Neural progenitor cell (in vitro differentiated cells): ENCODE data around the gene CNTNAP2.

ENCODE experiments used
- EZH2 ChIP-seq: fragments of 200-600 bp; sonication (generic); IDR thresholded peaks from 2 replicates; pipeline ENCODE4 v1.6.1; 2017; ENCODE audit warnings: antibody characterized with exemption, mild to moderate bottlenecking, moderate library complexity
- TF ChIP-seq, protein P1 (sequence below): fragments of 200-600 bp; sonication (generic); IDR thresholded peaks from 2 replicates; pipeline ENCODE4 v1.5.1; 2017; ENCODE audit warnings: antibody characterized with exemption, mild to moderate bottlenecking

- no peak for TF ChIP-seq EZH2
- TF ChIP-seq, protein P1, sequence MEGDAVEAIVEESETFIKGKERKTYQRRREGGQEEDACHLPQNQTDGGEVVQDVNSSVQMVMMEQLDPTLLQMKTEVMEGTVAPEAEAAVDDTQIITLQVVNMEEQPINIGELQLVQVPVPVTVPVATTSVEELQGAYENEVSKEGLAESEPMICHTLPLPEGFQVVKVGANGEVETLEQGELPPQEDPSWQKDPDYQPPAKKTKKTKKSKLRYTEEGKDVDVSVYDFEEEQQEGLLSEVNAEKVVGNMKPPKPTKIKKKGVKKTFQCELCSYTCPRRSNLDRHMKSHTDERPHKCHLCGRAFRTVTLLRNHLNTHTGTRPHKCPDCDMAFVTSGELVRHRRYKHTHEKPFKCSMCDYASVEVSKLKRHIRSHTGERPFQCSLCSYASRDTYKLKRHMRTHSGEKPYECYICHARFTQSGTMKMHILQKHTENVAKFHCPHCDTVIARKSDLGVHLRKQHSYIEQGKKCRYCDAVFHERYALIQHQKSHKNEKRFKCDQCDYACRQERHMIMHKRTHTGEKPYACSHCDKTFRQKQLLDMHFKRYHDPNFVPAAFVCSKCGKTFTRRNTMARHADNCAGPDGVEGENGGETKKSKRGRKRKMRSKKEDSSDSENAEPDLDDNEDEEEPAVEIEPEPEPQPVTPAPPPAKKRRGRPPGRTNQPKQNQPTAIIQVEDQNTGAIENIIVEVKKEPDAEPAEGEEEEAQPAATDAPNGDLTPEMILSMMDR = no peak
These were observed 285.3 kb downstream of the CNTNAP2 start for GRCh38 chr7:146401939-146402338.
